ENCODE data around the gene MAPKAP1.

GRCh38 chr9:125649315-125649714 lies 57.7 kb downstream of the MAPKAP1 start:
- TF ChIP-seq POLR2AphosphoS5 (IDR thresholded peaks at IDR 0.05; ENCODE audit: low read depth, low read length) (no peak), POLR2A (IDR thresholded peaks at IDR 0.05; ENCODE audit: low read depth, low read length) (no peak), SPI1 (IDR thresholded peaks at IDR 0.05; ENCODE audit: low read depth, low read length) (peak; percentile 84)
